GM21825 (cell line): ENCODE data around the gene CNOT8.
"Not testable (repeated sequence)": the region's sequence is repeated elsewhere in the genome, so short reads cannot be mapped to it uniquely, and the experiment has no call there.

Source experiments
- ATAC-seq: cut with Tn5 transposase; IDR thresholded peaks from one replicate; pipeline ENCODE4 v1.9.1; 2021; ENCODE audit warnings: mild to moderate bottlenecking, moderate library complexity; ENCODE audit not compliant: unreplicated experiment

Gene CNOT8

GRCh38 chr5:154905601-154906000, 47.2 kb downstream of the CNOT8 start:
- not testable (repeated sequence) for ATAC-seq

GRCh38 chr5:154916874-154917273, 58.4 kb downstream of the CNOT8 start:
- ATAC-seq: no peak

- ATAC-seq: no peak
Measured at GRCh38 chr5:154917757-154918156, 59.3 kb downstream of the CNOT8 start.

- ATAC-seq: no peak
Measured at GRCh38 chr5:154923441-154924430, 65.3 kb downstream of the CNOT8 start.
